Adipocyte (in vitro differentiated cells): ENCODE measurements around the gene FTH1.

Source experiments
- DNase-seq: peaks from one replicate; pipeline ENCODE4 v3.0.0-alpha.2; 2015; ENCODE audit warnings: low read depth
- H3K27me3 ChIP-seq: replicated peaks from 2 replicates; pipeline ENCODE4 v1.7.0; 2013; ENCODE audit warnings: mild to moderate bottlenecking, low read length, moderate library complexity; ENCODE audit not compliant: control insufficient read depth, insufficient read depth
- H3K36me3 ChIP-seq: 2 replicates; pipeline ENCODE4 v1.7.0; 2013; ENCODE audit warnings: low read length, mild to moderate bottlenecking, moderate library complexity; ENCODE audit not compliant: control insufficient read depth, insufficient read depth, severe bottlenecking
- H3K4me1 ChIP-seq: 2 replicates; pipeline ENCODE4 v1.7.0; 2013; ENCODE audit warnings: mild to moderate bottlenecking, low read length, moderate library complexity; ENCODE audit not compliant: control insufficient read depth, insufficient read depth
- H3K4me3 ChIP-seq: 2 replicates; pipeline ENCODE4 v1.7.0; 2013; ENCODE audit warnings: mild to moderate bottlenecking, low read length, moderate library complexity
- H3K9ac ChIP-seq: 2 replicates; pipeline ENCODE4 v1.7.0; 2013; ENCODE audit warnings: mild to moderate bottlenecking, low read length, moderate library complexity
- H3K9me3 ChIP-seq: 2 replicates; pipeline ENCODE4 v1.7.0; 2013; ENCODE audit warnings: mild to moderate bottlenecking, low read length, moderate library complexity; ENCODE audit not compliant: control insufficient read depth

FTH1 gene

GRCh38 chr11:61976813-61977475, 9.5 kb upstream of the FTH1 start:
- Histone ChIP-seq H3K27me3 (no peaks in the 10 kb centered on the region), H3K9ac (no peak overlapping the region), H3K4me1 (peaks cover 40% of the 10 kb centered on the region), H3K4me3 (no peak overlapping the region), H3K36me3 (no peaks in the 10 kb centered on the region), H3K9me3 (no peaks in the 10 kb centered on the region)
- no peak for DNase-seq

- no peaks in the 10 kb centered on the region for H3K9me3 ChIP-seq
- peaks cover 42% of the 10 kb centered on the region for H3K4me1 ChIP-seq
- no peak for DNase-seq
- H3K4me3 ChIP-seq, result no peak overlapping the region
- no peak overlapping the region for H3K9ac ChIP-seq
- H3K27me3 ChIP-seq, result no peaks in the 10 kb centered on the region
- H3K36me3 ChIP-seq, result no peaks in the 10 kb centered on the region
Observed at GRCh38 chr11:61976420-61976800, 9.0 kb upstream of the FTH1 start.

GRCh38 chr11:61975638-61976419, 8.4 kb upstream of the FTH1 start:
- Histone ChIP-seq H3K4me1 (peaks cover 48% of the 10 kb centered on the region), H3K27me3 (no peaks in the 10 kb centered on the region), H3K36me3 (no peaks in the 10 kb centered on the region), H3K4me3 (no peak overlapping the region), H3K9me3 (no peaks in the 10 kb centered on the region), H3K9ac (no peak overlapping the region)
- DNase-seq, result no peak

GRCh38 chr11:61974766-61975631, 7.6 kb upstream of the FTH1 start:
- DNase-seq, result no peak
- Histone ChIP-seq H3K9ac (no peak overlapping the region), H3K27me3 (no peaks in the 10 kb centered on the region), H3K9me3 (no peaks in the 10 kb centered on the region), H3K4me1 (peaks cover 55% of the 10 kb centered on the region), H3K36me3 (no peaks in the 10 kb centered on the region), H3K4me3 (no peak overlapping the region)

- H3K36me3 ChIP-seq, result no peaks in the 10 kb centered on the region
- peaks cover 62% of the 10 kb centered on the region for H3K4me1 ChIP-seq
- peak overlapping the region; percentile 88 for H3K9ac ChIP-seq
- H3K4me3 ChIP-seq, result peak overlapping the region; percentile 55
- no peaks in the 10 kb centered on the region for H3K27me3 ChIP-seq
- peak; percentile 31 for DNase-seq
- H3K9me3 ChIP-seq, result no peaks in the 10 kb centered on the region
Observed at GRCh38 chr11:61973476-61974162, 6.2 kb upstream of the FTH1 start.

- H3K36me3 ChIP-seq, result no peaks in the 10 kb centered on the region
- H3K4me1 ChIP-seq, result peaks cover 61% of the 10 kb centered on the region
- peak; percentile 96 for DNase-seq
Observed at GRCh38 chr11:61972672-61973475, 5.4 kb upstream of the FTH1 start.

GRCh38 chr11:61972112-61972671, 4.8 kb upstream of the FTH1 start:
- peak overlapping the region; percentile 60 for H3K4me3 ChIP-seq
- H3K36me3 ChIP-seq, result no peaks in the 10 kb centered on the region
- no peaks in the 10 kb centered on the region for H3K9me3 ChIP-seq
- no peak for DNase-seq
- no peaks in the 10 kb centered on the region for H3K27me3 ChIP-seq
- peaks cover 61% of the 10 kb centered on the region for H3K4me1 ChIP-seq
- H3K9ac ChIP-seq, result peak overlapping the region; percentile 88

More at GRCh38 chr11:61972672-61973475, 5.4 kb upstream of the FTH1 start:
- H3K27me3 ChIP-seq, result no peaks in the 10 kb centered on the region
- H3K9ac ChIP-seq, result peak overlapping the region; percentile 88
- H3K4me3 ChIP-seq, result peak overlapping the region; percentile 60
- no peaks in the 10 kb centered on the region for H3K9me3 ChIP-seq

- Histone ChIP-seq H3K9me3 (no peaks in the 10 kb centered on the region), H3K36me3 (peaks cover under 1% of the 10 kb centered on the region), H3K4me1 (peaks cover 61% of the 10 kb centered on the region), H3K4me3 (peak overlapping the region; percentile 48), H3K27me3 (no peaks in the 10 kb centered on the region), H3K9ac (peak overlapping the region; percentile 100)
- peak; percentile 99 for DNase-seq
Observed at GRCh38 chr11:61971248-61972111, 4.0 kb upstream of the FTH1 start.

GRCh38 chr11:61969838-61970662, 2.6 kb upstream of the FTH1 start:
- Histone ChIP-seq H3K9ac (peak overlapping the region; percentile 100), H3K36me3 (peaks cover 14% of the 10 kb centered on the region), H3K9me3 (no peaks in the 10 kb centered on the region), H3K4me3 (peak overlapping the region; percentile 98), H3K27me3 (no peaks in the 10 kb centered on the region), H3K4me1 (peaks cover 52% of the 10 kb centered on the region)
- DNase-seq, result peak; percentile 90
